Aorta (tissue), 5 donors: ENCODE measurements around the gene GDPD4. TPM values are rescaled to one million over a fixed set of nuclear protein-coding genes. Genes with fewer than 3 reads are reported as not detected.

Experiments
- ATAC-seq: fragments of 200-7000 bp; cut with Tn5 transposase; one replicate; pipeline ENCODE4 v1.9.1; 2022; ENCODE audit warnings: moderate library complexity; ENCODE audit not compliant: low FRiP score
- DNase-seq, 2 donors: peaks; one replicate each; pipeline ENCODE4 v3.0.0-alpha.2; 2020
- H3K27ac ChIP-seq, 2 donors: one replicate each; pipeline ENCODE4 v1.5.1; 2013; ENCODE audit warnings: low read length in 2 of 2, mild to moderate bottlenecking in 2 of 2, moderate library complexity in 2 of 2, control low read depth in 1 of 2, inconsistent platforms in 1 of 2, low read depth in 1 of 2
- H3K27me3 ChIP-seq, 2 donors: one replicate each; pipeline ENCODE4 v1.6.1; 2013; ENCODE audit warnings: control low read depth in 1 of 2, low read length in 1 of 2, mild to moderate bottlenecking in 1 of 2, moderate library complexity in 1 of 2; ENCODE audit not compliant: insufficient read depth in 2 of 2, control insufficient read depth in 1 of 2
- H3K36me3 ChIP-seq, 2 donors: one replicate each; pipeline ENCODE4 v1.6.1; 2013; ENCODE audit warnings: control low read depth in 1 of 2, low read length in 1 of 2, mild to moderate bottlenecking in 1 of 2; ENCODE audit not compliant: insufficient read depth in 2 of 2, control insufficient read depth in 1 of 2
- H3K4me1 ChIP-seq, 2 donors: one replicate each; pipeline ENCODE4 v1.6.1; 2013; ENCODE audit warnings: low read length in 2 of 2, control low read depth in 1 of 2, mild to moderate bottlenecking in 1 of 2, moderate library complexity in 1 of 2; ENCODE audit not compliant: insufficient read depth in 2 of 2, control insufficient read depth in 1 of 2
- H3K4me3 ChIP-seq, 2 donors: one replicate each; pipeline ENCODE4 v1.5.1; 2013; ENCODE audit warnings: low read length in 2 of 2, control low read depth in 1 of 2, mild to moderate bottlenecking in 1 of 2
- H3K9me3 ChIP-seq: one replicate; pipeline ENCODE4 v1.6.1; 2013; ENCODE audit warnings: mild to moderate bottlenecking, low read length; ENCODE audit not compliant: control insufficient read depth
- WGBS, 2 donors: extraction: QIAGEN DNeasy Blood & Tissue Kit; methylation state at CpG; one replicate each; pipeline ENCODE4 v1.1.7; 2013; 5-methylcytosine and 5-hydroxymethylcytosine counted together
- intact Hi-C, 2 donors: fragments of 100-400 bp; cut with DNase I; formaldehyde crosslinking; loops; one replicate each; pipeline versions ENCODE4 v1.14.2 to v1.15.0; 2022
- polyA plus RNA-seq, 2 donors: library from polyadenylated mRNA; stranded (reverse); fragments of 200-250 nt; gene quantifications; one replicate each; pipeline ENCODE4 v1.2.3, GENCODE V29; 2013
- total RNA-seq, 2 donors: library from RNA; stranded (reverse); fragmentation: NEBNext Ultra II Directional; extraction: Animal tissue kit (Norgen Biotek cat#: 25700); gene quantifications; one replicate each; pipeline ENCODE4 v1.2.1, GENCODE V29; 2021
- donor health status: healthy with polysubstance abuse.
- donor health status: Bipolar disorder and iron deficiency.
- donor health status: DM: no; HTN: no; CAD: no.
- donor health status: DM: no; HTN: no; CAD: no.
- donor health status: DM: yes; HTN: yes; CAD: no.

The GDPD4 gene
- total and polyA plus RNA-seq, 4 donors: not detected

DNA sequence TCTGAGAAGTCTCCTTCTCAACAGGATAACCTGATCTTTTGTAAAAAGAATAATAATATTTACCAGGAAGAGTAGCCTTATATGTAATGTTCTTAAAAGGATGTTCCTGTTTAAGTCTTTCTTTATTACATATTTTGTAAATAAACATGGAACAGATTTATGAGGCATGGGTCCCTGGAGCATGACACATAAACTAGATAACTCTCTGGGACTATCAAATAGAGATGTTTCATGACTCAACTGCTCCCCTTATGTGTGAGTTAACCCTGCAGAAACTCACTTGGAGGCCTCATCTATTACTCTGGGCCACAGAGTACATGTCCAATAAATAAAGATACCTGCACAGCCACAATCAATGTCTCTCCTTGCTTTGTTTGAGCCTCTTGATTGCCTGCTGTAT, 64.6 kb downstream of the GDPD4 start:
- no peak for DNase-seq
- no peak for ATAC-seq
- no peaks in the 10 kb centered on the region for H3K9me3 ChIP-seq
- H3K4me3 ChIP-seq: no peak overlapping the region
- no peak overlapping the region for H3K27ac ChIP-seq
- H3K27me3 ChIP-seq: no peaks in the 10 kb centered on the region
- intact Hi-C loops: no loop called here
- H3K36me3 ChIP-seq: no peaks in the 10 kb centered on the region
- H3K4me1 ChIP-seq: no peaks in the 10 kb centered on the region

DNA sequence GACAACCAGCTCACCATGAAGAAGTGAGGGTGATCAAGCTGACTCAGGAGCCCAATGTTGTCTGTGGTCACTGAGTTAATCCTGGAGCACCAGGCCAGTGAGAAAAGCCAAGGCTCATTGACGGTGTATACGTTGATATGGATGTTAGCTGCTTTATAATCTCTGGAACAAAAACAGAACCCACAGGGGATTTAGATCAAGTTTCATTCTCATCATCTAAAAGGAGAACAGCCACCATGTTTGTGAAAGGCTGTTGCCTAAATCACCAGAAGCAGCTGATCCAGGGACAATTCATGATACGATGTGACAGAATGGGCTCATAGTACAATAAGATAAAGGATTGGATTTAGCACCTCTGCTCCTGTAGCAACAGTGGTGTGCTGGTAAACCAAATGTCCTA, 68.5 kb downstream of the GDPD4 start:
- intact Hi-C loops: no loop called here

DNA sequence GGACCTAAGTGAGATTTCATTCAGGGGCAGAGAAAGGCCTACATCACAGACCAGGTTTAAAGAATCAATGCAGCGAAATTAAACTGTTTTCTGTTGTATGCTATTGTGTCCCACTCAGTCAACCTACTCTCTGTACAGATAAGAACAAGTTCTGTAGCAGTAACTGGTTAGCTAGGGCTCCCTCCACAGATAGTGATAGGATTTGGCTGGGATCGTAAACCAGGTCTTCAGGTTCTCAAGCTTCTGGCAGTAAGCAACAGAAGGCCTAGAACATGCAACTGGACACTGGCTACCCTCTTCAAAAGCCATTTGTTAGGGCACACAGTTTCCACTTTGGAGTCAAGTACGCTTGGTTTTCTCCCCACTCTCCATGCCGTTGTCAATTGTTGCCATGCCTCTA, 69.2 kb downstream of the GDPD4 start:
- H3K9me3 ChIP-seq: no peaks in the 10 kb centered on the region
- ATAC-seq (no peak), DNase-seq (no peak)
- H3K27me3 ChIP-seq: peaks cover 0 to 2% of the 10 kb centered on the region in 2 donors
- intact Hi-C loops: no loop called here
- H3K36me3 ChIP-seq: no peaks in the 10 kb centered on the region
- no peak overlapping the region for H3K27ac ChIP-seq
- 94% methylated on average over 4 of the region's 4 CpGs for WGBS, 2 donors
- no peaks in the 10 kb centered on the region for H3K4me1 ChIP-seq
- no peak overlapping the region for H3K4me3 ChIP-seq

More for the DNA sequence above, 68.5 kb downstream of the GDPD4 start:
- no peaks in the 10 kb centered on the region for H3K36me3 ChIP-seq
- DNase-seq (no peak), ATAC-seq (no peak)
- no peaks in the 10 kb centered on the region for H3K27me3 ChIP-seq
- H3K4me1 ChIP-seq: no peaks in the 10 kb centered on the region
- no peak overlapping the region for H3K4me3 ChIP-seq
- no peaks in the 10 kb centered on the region for H3K9me3 ChIP-seq
- 89 to 90% methylated on average over 3 of the region's 3 CpGs for WGBS, 2 donors
- no peak overlapping the region for H3K27ac ChIP-seq

DNA sequence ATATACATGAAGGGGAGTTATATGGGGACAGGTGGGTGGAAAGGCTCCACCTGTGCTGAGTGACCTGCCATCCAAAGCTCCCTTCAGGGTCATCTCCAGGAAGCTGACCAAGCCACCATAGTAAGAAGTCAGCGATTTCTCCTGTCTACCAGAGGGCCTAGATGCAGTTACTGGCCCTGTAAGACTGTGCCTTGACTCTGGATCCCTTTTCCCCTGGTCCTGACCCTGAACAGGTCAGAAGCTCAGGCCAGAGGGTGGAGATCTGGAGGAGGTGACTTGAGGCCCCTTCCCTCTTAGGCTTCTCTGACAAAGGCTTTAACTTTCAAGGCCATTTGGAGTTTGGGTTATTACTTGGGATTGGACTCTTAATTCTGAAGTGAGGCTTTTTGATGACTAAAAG, 69.7 kb downstream of the GDPD4 start:
- Histone ChIP-seq H3K9me3 (peaks cover 2% of the 10 kb centered on the region), H3K27me3 (peaks cover 0 to 3% of the 10 kb centered on the region in 2 donors), H3K36me3 (no peaks in the 10 kb centered on the region), H3K4me1 (no peaks in the 10 kb centered on the region), H3K27ac (no peak overlapping the region), H3K4me3 (no peak overlapping the region)
- 85 to 92% methylated on average over 1 of the region's 1 CpG for WGBS, 2 donors
- intact Hi-C loops: no loop called here
- DNase-seq: no peak
- ATAC-seq: no peak

DNA sequence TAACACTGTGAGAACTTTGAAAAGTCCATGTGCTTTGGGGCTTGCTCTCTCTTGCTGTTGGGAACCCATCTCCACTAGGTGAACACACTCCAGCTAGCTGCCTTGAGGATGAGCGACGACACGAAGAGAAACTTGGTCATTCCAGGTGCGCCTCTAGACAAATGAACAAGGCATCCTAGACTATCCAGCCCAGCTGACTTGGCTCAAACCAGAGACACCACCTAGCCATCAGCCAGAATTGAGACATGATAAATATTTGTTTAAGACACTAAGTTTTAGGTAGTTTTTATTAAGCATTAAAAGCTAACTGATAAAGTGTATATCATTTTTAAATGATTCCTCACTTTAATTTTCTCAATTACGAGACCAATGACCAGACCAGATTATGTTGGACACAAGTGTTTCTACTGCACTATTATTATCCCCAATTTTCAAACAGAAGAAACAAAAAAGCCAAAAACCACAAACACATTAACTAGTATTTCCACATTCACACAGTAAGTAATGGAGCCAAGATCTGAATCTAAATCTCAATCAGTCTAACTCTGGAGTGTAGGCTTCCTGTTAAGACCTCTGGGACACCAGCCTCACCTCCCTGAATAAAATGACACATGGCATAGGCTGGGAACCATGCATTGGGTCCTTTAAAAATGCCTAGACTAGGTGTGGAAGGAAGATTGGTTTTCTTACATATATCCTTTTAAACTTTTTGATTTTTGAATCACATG, 70.4 kb downstream of the GDPD4 start:
- Histone ChIP-seq H3K4me3 (no peak overlapping the region), H3K27ac (no peak overlapping the region), H3K4me1 (no peaks in the 10 kb centered on the region), H3K27me3 (peaks cover 0 to 3% of the 10 kb centered on the region in 2 donors), H3K9me3 (peaks cover 2% of the 10 kb centered on the region), H3K36me3 (no peaks in the 10 kb centered on the region)
- no peak for ATAC-seq
- intact Hi-C loops: no loop called here
- WGBS, 2 donors: 92 to 96% methylated on average over 5 of the region's 5 CpGs
- no peak for DNase-seq

DNA sequence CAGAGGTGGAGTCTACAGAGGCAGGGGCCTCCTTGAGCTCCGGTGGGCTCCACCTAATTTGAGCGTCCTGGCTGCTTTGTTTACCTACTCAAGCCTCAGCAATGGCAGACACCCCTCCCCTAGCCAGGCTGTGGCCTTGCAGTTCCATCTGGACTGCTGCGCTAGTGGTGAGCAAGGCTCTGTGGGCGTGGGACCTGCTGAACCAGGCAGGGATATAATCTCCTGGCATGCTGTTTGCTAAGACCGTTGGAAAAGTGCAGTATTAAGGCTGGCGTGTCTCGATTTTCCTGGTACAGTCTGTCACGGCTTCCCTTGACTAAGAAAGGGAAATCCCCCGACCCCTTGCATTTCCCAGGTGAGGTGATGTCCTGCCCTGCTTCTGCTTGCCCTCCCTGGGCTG, 77.7 kb downstream of the GDPD4 start:
- DNase-seq (no peak), ATAC-seq (no peak)
- Histone ChIP-seq H3K27ac (no peak overlapping the region), H3K4me1 (no peaks in the 10 kb centered on the region), H3K4me3 (no peak overlapping the region), H3K27me3 (peaks cover 0 to 3% of the 10 kb centered on the region in 2 donors), H3K9me3 (peaks cover 6% of the 10 kb centered on the region), H3K36me3 (no peaks in the 10 kb centered on the region)
- 70 to 78% methylated on average over 9 of the region's 9 CpGs for WGBS, 2 donors
- intact Hi-C loops: no loop called here

DNA sequence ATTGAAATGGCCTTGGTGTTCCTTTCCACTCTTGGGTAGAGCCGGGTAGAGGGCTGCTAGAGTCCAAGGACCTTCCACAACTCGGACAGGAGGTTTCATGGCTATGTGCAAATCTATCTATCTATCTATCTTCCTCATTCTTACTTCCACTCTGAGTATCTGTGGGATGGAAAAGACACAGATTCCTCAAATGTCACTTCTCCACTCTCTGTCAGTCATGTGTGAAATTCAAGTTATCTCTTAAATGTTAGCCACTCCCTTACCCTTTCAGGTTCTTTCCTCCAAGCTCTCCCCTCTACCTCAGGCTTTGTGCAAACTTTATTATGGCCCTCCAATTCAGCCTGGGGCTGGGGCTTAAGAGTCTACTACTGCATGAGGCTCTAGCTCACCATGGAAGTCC, 84.3 kb downstream of the GDPD4 start:
- ATAC-seq (no peak), DNase-seq (no peak)
- Histone ChIP-seq H3K9me3 (no peaks in the 10 kb centered on the region), H3K27ac (no peak overlapping the region), H3K27me3 (no peaks in the 10 kb centered on the region), H3K4me3 (no peak overlapping the region), H3K4me1 (no peaks in the 10 kb centered on the region), H3K36me3 (no peaks in the 10 kb centered on the region)
- 80 to 81% methylated on average over 2 of the region's 2 CpGs for WGBS, 2 donors
- intact Hi-C loops: no loop called here

DNA sequence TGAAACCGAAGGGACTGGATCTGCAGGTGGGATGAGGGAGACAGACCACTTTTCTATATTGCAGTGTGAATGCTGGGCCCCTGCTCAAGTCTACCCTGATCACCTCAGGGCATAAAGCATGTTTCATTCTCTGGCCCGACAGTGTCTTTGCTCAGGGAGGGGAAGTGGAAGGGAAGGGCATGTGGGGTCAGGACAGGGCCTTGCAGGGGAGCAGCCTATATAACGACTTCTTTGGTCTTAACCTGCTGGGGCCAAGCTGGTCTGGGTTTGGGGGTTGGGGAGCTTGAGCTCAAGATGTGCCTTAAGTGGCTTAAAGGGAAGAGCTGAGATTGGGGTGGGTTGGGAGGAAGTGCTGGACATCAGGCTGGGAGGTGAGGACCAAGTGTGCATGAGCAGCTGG, 86.4 kb downstream of the GDPD4 start:
- no peaks in the 10 kb centered on the region for H3K36me3 ChIP-seq

DNA sequence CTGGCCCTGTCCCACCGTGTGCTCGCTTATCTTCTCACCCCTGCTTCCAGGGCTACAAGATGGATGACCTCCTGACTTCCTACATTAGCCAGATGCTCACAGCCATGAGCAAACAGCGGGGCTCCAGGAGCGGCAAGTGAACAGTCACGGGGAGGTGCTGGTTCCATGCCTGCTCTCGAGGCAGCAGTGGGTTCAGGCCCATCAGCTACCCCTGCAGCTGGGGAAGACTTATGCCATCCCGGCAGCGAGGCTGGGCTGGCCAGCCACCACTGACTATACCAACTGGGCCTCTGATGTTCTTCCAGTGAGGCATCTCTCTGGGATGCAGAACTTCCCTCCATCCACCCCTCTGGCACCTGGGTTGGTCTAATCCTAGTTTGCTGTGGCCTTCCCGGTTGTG, 86.9 kb downstream of the GDPD4 start:
- WGBS, 2 donors: 82% methylated on average over 9 of the region's 9 CpGs
- H3K9me3 ChIP-seq: no peaks in the 10 kb centered on the region
- H3K4me3 ChIP-seq: no peak overlapping the region
- no peaks in the 10 kb centered on the region for H3K36me3 ChIP-seq
- no peaks in the 10 kb centered on the region for H3K4me1 ChIP-seq
- DNase-seq (no peak), ATAC-seq (no peak)
- no peak overlapping the region for H3K27ac ChIP-seq
- intact Hi-C loops: no loop called here
- no peaks in the 10 kb centered on the region for H3K27me3 ChIP-seq

More for the DNA sequence above, 86.4 kb downstream of the GDPD4 start:
- DNase-seq (no peak), ATAC-seq (no peak)
- WGBS, 2 donors: 76 to 84% methylated on average over 3 of the region's 3 CpGs
- intact Hi-C loops: no loop called here
- H3K4me1 ChIP-seq: no peaks in the 10 kb centered on the region
- H3K27ac ChIP-seq: no peak overlapping the region
- H3K27me3 ChIP-seq: no peaks in the 10 kb centered on the region
- no peak overlapping the region for H3K4me3 ChIP-seq
- no peaks in the 10 kb centered on the region for H3K9me3 ChIP-seq
